Dendritic cell treated with granulocyte-macrophage colony-stimulating factor and Interleukin-4, amounts not matched to agents 40 ng/mL and 50 ng/mL, for 4 days (primary cell): ENCODE data around the gene PNPLA6.
A peak's percentile ranks its signal among the peaks of the same experiment; 100 is the strongest.

ENCODE experiments used
- H3K27ac Mint-ChIP-seq: one replicate; pipeline ENCODE4 v1.8.0; 2022; ENCODE audit warnings: mild to moderate bottlenecking, mixed read lengths
- H3K27me3 Mint-ChIP-seq: one replicate; pipeline ENCODE4 v1.8.0; 2022; ENCODE audit warnings: mild to moderate bottlenecking, mixed read lengths
- H3K36me3 Mint-ChIP-seq: one replicate; pipeline ENCODE4 v1.8.0; 2022; ENCODE audit warnings: low read depth, mixed read lengths
- H3K4me1 Mint-ChIP-seq: one replicate; pipeline ENCODE4 v1.8.0; 2022; ENCODE audit warnings: low read depth, mixed read lengths
- H3K4me3 Mint-ChIP-seq: one replicate; pipeline ENCODE4 v1.8.0; 2022; ENCODE audit warnings: mild to moderate bottlenecking, moderate library complexity, mixed read lengths
- H3K9me3 Mint-ChIP-seq: one replicate; pipeline ENCODE4 v1.8.0; 2022; ENCODE audit warnings: mixed read lengths
- intact Hi-C: fragments of 100-400 bp; cut with micrococcal nuclease; formaldehyde crosslinking; loops from one replicate; pipeline ENCODE4 v1.15.0; 2022

PNPLA6 gene

GRCh38 chr19:7549429-7550148, 14.1 kb downstream of the PNPLA6 start:
- Mint-ChIP-seq H3K36me3 (peaks cover 87% of the 10 kb centered on the region), H3K4me1 (peaks cover 46% of the 10 kb centered on the region), H3K4me3 (no peak overlapping the region), H3K27ac (peak overlapping the region; percentile 34), H3K9me3 (no peaks in the 10 kb centered on the region), H3K27me3 (no peaks in the 10 kb centered on the region)
- intact Hi-C loops: no loop called here

- H3K36me3 Mint-ChIP-seq: peaks cover 90% of the 10 kb centered on the region
- H3K4me1 Mint-ChIP-seq: peaks cover 39% of the 10 kb centered on the region
- intact Hi-C loops: no loop called here
- H3K27me3 Mint-ChIP-seq: no peaks in the 10 kb centered on the region
- H3K4me3 Mint-ChIP-seq: no peak overlapping the region
- no peaks in the 10 kb centered on the region for H3K9me3 Mint-ChIP-seq
- H3K27ac Mint-ChIP-seq: no peak overlapping the region
Measured at GRCh38 chr19:7550169-7550770, 14.8 kb downstream of the PNPLA6 start.

- no peak overlapping the region for H3K4me3 Mint-ChIP-seq
- H3K9me3 Mint-ChIP-seq: no peaks in the 10 kb centered on the region
- H3K36me3 Mint-ChIP-seq: peaks cover 90% of the 10 kb centered on the region
- no peaks in the 10 kb centered on the region for H3K27me3 Mint-ChIP-seq
- peaks cover 30% of the 10 kb centered on the region for H3K4me1 Mint-ChIP-seq
- H3K27ac Mint-ChIP-seq: peak overlapping the region; percentile 46
- intact Hi-C loops: no loop called here
Measured at GRCh38 chr19:7550987-7551761, 15.7 kb downstream of the PNPLA6 start.

GRCh38 chr19:7552781-7553180, 17.3 kb downstream of the PNPLA6 start:
- no peaks in the 10 kb centered on the region for H3K9me3 Mint-ChIP-seq
- H3K36me3 Mint-ChIP-seq: peaks cover 97% of the 10 kb centered on the region
- H3K27ac Mint-ChIP-seq: peak overlapping the region; percentile 46
- H3K4me1 Mint-ChIP-seq: peaks cover 27% of the 10 kb centered on the region
- intact Hi-C loops: no loop called here
- H3K4me3 Mint-ChIP-seq: no peak overlapping the region
- H3K27me3 Mint-ChIP-seq: no peaks in the 10 kb centered on the region

GRCh38 chr19:7554565-7554964, 19.0 kb downstream of the PNPLA6 start:
- peaks cover 32% of the 10 kb centered on the region for H3K4me1 Mint-ChIP-seq
- no peaks in the 10 kb centered on the region for H3K9me3 Mint-ChIP-seq
- no peaks in the 10 kb centered on the region for H3K27me3 Mint-ChIP-seq
- H3K4me3 Mint-ChIP-seq: no peak overlapping the region
- intact Hi-C loops: no loop called here
- H3K27ac Mint-ChIP-seq: no peak overlapping the region
- H3K36me3 Mint-ChIP-seq: peaks cover 100% of the 10 kb centered on the region

GRCh38 chr19:7554990-7555864, 19.7 kb downstream of the PNPLA6 start:
- no peak overlapping the region for H3K4me3 Mint-ChIP-seq
- H3K9me3 Mint-ChIP-seq: no peaks in the 10 kb centered on the region
- intact Hi-C loops: no loop called here
- H3K36me3 Mint-ChIP-seq: peaks cover 100% of the 10 kb centered on the region
- no peak overlapping the region for H3K27ac Mint-ChIP-seq
- no peaks in the 10 kb centered on the region for H3K27me3 Mint-ChIP-seq
- peaks cover 25% of the 10 kb centered on the region for H3K4me1 Mint-ChIP-seq

GRCh38 chr19:7556696-7557315, 21.3 kb downstream of the PNPLA6 start:
- Mint-ChIP-seq H3K9me3 (no peaks in the 10 kb centered on the region), H3K4me1 (peaks cover 17% of the 10 kb centered on the region), H3K27ac (no peak overlapping the region), H3K36me3 (peaks cover 100% of the 10 kb centered on the region), H3K4me3 (no peak overlapping the region), H3K27me3 (no peaks in the 10 kb centered on the region)
- intact Hi-C loops: no loop called here

- no peaks in the 10 kb centered on the region for H3K27me3 Mint-ChIP-seq
- intact Hi-C loops: no loop called here
- H3K4me1 Mint-ChIP-seq: peaks cover 13% of the 10 kb centered on the region
- H3K9me3 Mint-ChIP-seq: no peaks in the 10 kb centered on the region
- H3K36me3 Mint-ChIP-seq: peaks cover 100% of the 10 kb centered on the region
- no peak overlapping the region for H3K4me3 Mint-ChIP-seq
- H3K27ac Mint-ChIP-seq: no peak overlapping the region
Measured at GRCh38 chr19:7558667-7559066, 23.1 kb downstream of the PNPLA6 start.

- no peak overlapping the region for H3K4me3 Mint-ChIP-seq
Measured at GRCh38 chr19:7559102-7559501, 23.6 kb downstream of the PNPLA6 start.

GRCh38 chr19:7560255-7560654, 24.7 kb downstream of the PNPLA6 start:
- H3K9me3 Mint-ChIP-seq: no peaks in the 10 kb centered on the region
- H3K27me3 Mint-ChIP-seq: no peaks in the 10 kb centered on the region
- no peak overlapping the region for H3K4me3 Mint-ChIP-seq
- H3K36me3 Mint-ChIP-seq: peaks cover 93% of the 10 kb centered on the region
- peaks cover 11% of the 10 kb centered on the region for H3K4me1 Mint-ChIP-seq
- intact Hi-C loops: loop anchor here (10.0 kb wide), 1 partner anchor 85 kb away; no protein-coding TSS in a partner anchor
- H3K27ac Mint-ChIP-seq: no peak overlapping the region

More at GRCh38 chr19:7559102-7559501, 23.6 kb downstream of the PNPLA6 start:
- Mint-ChIP-seq H3K4me1 (peaks cover 11% of the 10 kb centered on the region), H3K27ac (no peak overlapping the region), H3K36me3 (peaks cover 98% of the 10 kb centered on the region), H3K9me3 (no peaks in the 10 kb centered on the region), H3K27me3 (no peaks in the 10 kb centered on the region)
- intact Hi-C loops: no loop called here

- intact Hi-C loops: loop anchor here (10.0 kb wide), 1 partner anchor 83 kb away; no protein-coding TSS in a partner anchor
- Mint-ChIP-seq H3K9me3 (no peaks in the 10 kb centered on the region), H3K27me3 (no peaks in the 10 kb centered on the region), H3K36me3 (peaks cover 83% of the 10 kb centered on the region), H3K4me3 (no peak overlapping the region), H3K4me1 (peaks cover 11% of the 10 kb centered on the region), H3K27ac (no peak overlapping the region)
Measured at GRCh38 chr19:7561325-7561724, 25.8 kb downstream of the PNPLA6 start.

- Mint-ChIP-seq H3K27me3 (no peaks in the 10 kb centered on the region), H3K36me3 (peaks cover 68% of the 10 kb centered on the region), H3K27ac (no peak overlapping the region), H3K4me1 (peaks cover 11% of the 10 kb centered on the region), H3K9me3 (no peaks in the 10 kb centered on the region), H3K4me3 (no peak overlapping the region)
- intact Hi-C loops: loop anchor here (10.0 kb wide), 1 partner anchor 82 kb away; no protein-coding TSS in a partner anchor
Measured at GRCh38 chr19:7562646-7563393, 27.3 kb downstream of the PNPLA6 start.
